Fibroblast of lung (primary cell): ENCODE measurements around the gene LZTR1. TPM values are rescaled to one million over a fixed set of nuclear protein-coding genes. Genes with fewer than 3 reads are reported as not detected.

Experiments used
- DNase-seq, 2 donors: peaks; one replicate each; pipeline versions ENCODE4 v3.0.0 to v3.0.0-alpha.2; 2010; ENCODE audit warnings: low read depth in 2 of 2
- H2AFZ ChIP-seq: 2 replicates; pipeline ENCODE4 v1.5.1; 2012; ENCODE audit warnings: low read length, control low read depth, inconsistent platforms
- H3K27ac ChIP-seq: 2 replicates; pipeline ENCODE4 v1.5.1; 2011; ENCODE audit warnings: low read length, control low read depth; ENCODE audit not compliant: insufficient read depth
- H3K27me3 ChIP-seq: 2 replicates; pipeline ENCODE4 v1.5.1; 2011; ENCODE audit warnings: mild to moderate bottlenecking, low read length; ENCODE audit not compliant: control insufficient read depth, insufficient read depth
- H3K36me3 ChIP-seq: 2 replicates; pipeline ENCODE4 v1.5.1; 2011; ENCODE audit warnings: low read length; ENCODE audit not compliant: control insufficient read depth, insufficient read depth
- H3K4me1 ChIP-seq: 2 replicates; pipeline ENCODE4 v1.5.1; 2011; ENCODE audit warnings: low read length; ENCODE audit not compliant: control insufficient read depth, insufficient read depth; ENCODE audit errors: extremely low read depth
- H3K4me2 ChIP-seq: 2 replicates; pipeline ENCODE4 v1.5.1; 2011; ENCODE audit warnings: low read length, control low read depth; ENCODE audit not compliant: insufficient read depth; ENCODE audit errors: extremely low read depth
- H3K4me3 ChIP-seq, 4 experiments: fragments of 200-600 bp in 1 of 4; sonication (generic) in 1 of 4; replicated peaks in 1 of 4; 2 replicates each; pipeline ENCODE4 v1.5.1; 2011 to 2016; ENCODE audit warnings: low read length in 4 of 4, low read depth in 3 of 4, mild to moderate bottlenecking in 3 of 4, control low read depth in 2 of 4, inconsistent platforms in 1 of 4, mixed read lengths in 1 of 4; ENCODE audit not compliant: insufficient read depth in 1 of 4; ENCODE audit errors: control extremely low read depth in 1 of 4
- H3K79me2 ChIP-seq: 2 replicates; pipeline ENCODE4 v1.5.1; 2012; ENCODE audit warnings: mild to moderate bottlenecking, low read length, inconsistent platforms; ENCODE audit not compliant: control insufficient read depth, insufficient read depth
- H3K9ac ChIP-seq: 2 replicates; pipeline ENCODE4 v1.5.1; 2011; ENCODE audit warnings: mild to moderate bottlenecking, low read length, control low read depth; ENCODE audit not compliant: insufficient read depth
- H3K9me3 ChIP-seq: 2 replicates; pipeline ENCODE4 v1.5.1; 2012; ENCODE audit warnings: low read depth, low read length; ENCODE audit not compliant: control insufficient read depth, insufficient read depth
- H4K20me1 ChIP-seq: 2 replicates; pipeline ENCODE4 v1.5.1; 2011; ENCODE audit warnings: low read length; ENCODE audit not compliant: control insufficient read depth, insufficient read depth; ENCODE audit errors: extremely low read depth
- CTCF ChIP-seq, 2 donors: IDR thresholded peaks in 1 of 2; conservative IDR thresholded peaks in 1 of 2; 1 replicate in 1 of 2; 2 replicates in 1 of 2; pipeline ENCODE4 v1.5.1; 2011 to 2012; ENCODE audit warnings: low read length in 2 of 2, control low read depth in 1 of 2, inconsistent platforms in 1 of 2, low read depth in 1 of 2, mild to moderate bottlenecking in 1 of 2
- EZH2 ChIP-seq: IDR thresholded peaks from 2 replicates; pipeline ENCODE4 v1.5.1; 2012; ENCODE audit warnings: low read length, control low read depth, mild to moderate bottlenecking; ENCODE audit errors: missing control alignments
- polyA plus RNA-seq, 2 donors: library from polyadenylated mRNA; depleted of rRNA in 1 of 2; stranded (reverse) in 1 of 2; unstranded in 1 of 2; fragments of >200 nt; gene quantifications; 2 replicates each; pipeline ENCODE4 v1.2.1, GENCODE V29; 2011 to 2012; ENCODE audit warnings: missing spikeins in 1 of 2
- total RNA-seq: library from RNA; depleted of rRNA; stranded (reverse); fragments of >200 nt; gene quantifications from 2 replicates; pipeline ENCODE4 v1.2.1, GENCODE V29; 2014

Gene LZTR1
- total and polyA plus RNA-seq, 2 donors (not counting 1 experiment from before 2014, with no cell fraction given): 27.4 to 75.8 TPM

- Histone ChIP-seq H3K4me1 (peaks cover 35% of the 10 kb centered on the region), H3K79me2 (no peaks in the 10 kb centered on the region), H3K9ac (no peak overlapping the region), H3K27me3 (no peaks in the 10 kb centered on the region), H3K4me2 (no peak overlapping the region), H3K27ac (no peak overlapping the region), H3K9me3 (no peaks in the 10 kb centered on the region), H3K36me3 (no peaks in the 10 kb centered on the region), H3K4me3 (no peak overlapping the region), H4K20me1 (no peaks in the 10 kb centered on the region), H2AFZ (no peak overlapping the region)
- TF ChIP-seq CTCF (conservative IDR thresholded peaks at IDR 0.05 in 1 of 2, IDR thresholded peaks at IDR 0.05 in 1 of 2; ENCODE audit: low read depth in 1 of 2, low read length in 2 of 2) (no peak), EZH2 (no peak)
- DNase-seq: no peak
These were observed 61.1 kb downstream of the LZTR1 start for GRCh38 chr22:21042978-21043859.

- H3K4me2 ChIP-seq: no peak overlapping the region
These were observed 61.9 kb downstream of the LZTR1 start for GRCh38 chr22:21043860-21044535.

More at GRCh38 chr22:21043860-21044535, 61.9 kb downstream of the LZTR1 start:
- no peaks in the 10 kb centered on the region for H3K79me2 ChIP-seq
- no peaks in the 10 kb centered on the region for H3K9me3 ChIP-seq
- peak overlapping the region; percentile 93 for H3K27ac ChIP-seq
- TF ChIP-seq CTCF (conservative IDR thresholded peaks at IDR 0.05 in 1 of 2, IDR thresholded peaks at IDR 0.05 in 1 of 2; ENCODE audit: low read depth in 1 of 2, low read length in 2 of 2): no peak
- TF ChIP-seq EZH2: no peak
- H3K9ac ChIP-seq: peak overlapping the region; percentile 31
- peaks cover 30% of the 10 kb centered on the region for H3K4me1 ChIP-seq
- H3K27me3 ChIP-seq: no peaks in the 10 kb centered on the region
- H3K36me3 ChIP-seq: no peaks in the 10 kb centered on the region
- H4K20me1 ChIP-seq: no peaks in the 10 kb centered on the region
- peak overlapping the region in 1 of 4 experiments; percentile 36 for H3K4me3 ChIP-seq
- no peak overlapping the region for H2AFZ ChIP-seq
- DNase-seq: no peak
